CD1c-positive myeloid dendritic cell (primary cell): ENCODE measurements around the gene SGSM2.
A peak's percentile ranks its signal among the peaks of the same experiment; 100 is the strongest.

ENCODE experiments used
- DNase-seq: peaks from one replicate; pipeline ENCODE4 v3.0.0-alpha.2; 2016; ENCODE audit errors: extremely low spot score

Gene SGSM2

GRCh38 chr17:2398182-2398581 is 60.9 kb downstream of the SGSM2 start:
- DNase-seq, result no peak

GRCh38 chr17:2398655-2399571 is 61.6 kb downstream of the SGSM2 start:
- peak; percentile 85 for DNase-seq

- peak; percentile 98 for DNase-seq
These were observed 62.5 kb downstream of the SGSM2 start for GRCh38 chr17:2399572-2400473.

DNA sequence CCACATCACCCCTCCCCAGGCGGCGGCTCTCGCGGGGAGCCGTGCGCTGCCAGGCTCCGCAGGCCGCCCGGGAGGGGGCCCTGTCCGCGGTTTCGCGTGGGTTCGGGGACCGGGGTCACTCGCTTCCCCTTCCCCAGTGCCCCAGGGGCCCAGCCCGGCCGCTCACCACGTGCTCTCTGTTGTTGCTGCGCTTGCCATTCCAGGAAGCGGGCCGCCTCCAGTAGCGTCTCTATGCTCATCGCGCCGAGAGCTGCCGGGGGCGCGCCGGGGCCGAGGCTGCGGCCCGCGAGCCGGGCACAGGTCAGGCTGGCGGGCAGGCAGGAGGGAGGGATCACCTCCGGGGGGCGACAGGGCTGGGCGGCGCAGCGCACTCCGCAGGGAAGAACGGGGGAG is 63.2 kb downstream of the SGSM2 start:
- peak; percentile 92 for DNase-seq

DNA sequence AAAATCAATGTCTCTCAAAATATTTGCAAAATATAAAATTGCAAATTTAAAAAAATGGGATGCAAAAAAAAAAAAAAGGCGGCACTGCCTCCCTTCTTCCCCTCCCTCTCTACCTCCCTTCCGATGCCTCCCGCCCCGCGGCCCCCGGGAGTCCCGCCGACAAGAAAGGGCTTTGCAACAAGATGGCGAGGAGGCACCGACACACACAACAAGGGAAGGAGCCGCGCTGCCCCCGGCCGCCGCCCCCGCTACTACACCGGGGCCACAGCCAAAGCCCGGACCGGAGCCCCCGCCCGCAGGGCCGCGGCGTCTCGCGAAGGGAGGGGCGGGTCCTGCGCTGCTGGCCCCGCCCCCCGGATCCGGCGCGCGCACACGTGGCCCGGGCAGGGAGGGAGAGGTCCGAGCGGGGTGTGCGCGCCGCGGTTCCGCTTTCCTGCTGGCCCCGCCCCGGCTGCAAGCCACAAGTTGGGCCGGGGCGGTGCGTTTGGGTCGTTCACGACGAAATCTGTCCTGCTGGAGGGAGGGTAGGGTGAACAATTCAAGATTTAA is 63.6 kb downstream of the SGSM2 start, which contains the start of gene MNT:
Gene MNT (minus strand): TSS at position 184 of the 549 bp plus-strand sequence. CDS start 348 bp downstream, outside the sequence.
- peak; percentile 98 for DNase-seq

- DNase-seq, result peak; percentile 99
These were observed 64.3 kb downstream of the SGSM2 start for GRCh38 chr17:2401426-2402221.

DNA sequence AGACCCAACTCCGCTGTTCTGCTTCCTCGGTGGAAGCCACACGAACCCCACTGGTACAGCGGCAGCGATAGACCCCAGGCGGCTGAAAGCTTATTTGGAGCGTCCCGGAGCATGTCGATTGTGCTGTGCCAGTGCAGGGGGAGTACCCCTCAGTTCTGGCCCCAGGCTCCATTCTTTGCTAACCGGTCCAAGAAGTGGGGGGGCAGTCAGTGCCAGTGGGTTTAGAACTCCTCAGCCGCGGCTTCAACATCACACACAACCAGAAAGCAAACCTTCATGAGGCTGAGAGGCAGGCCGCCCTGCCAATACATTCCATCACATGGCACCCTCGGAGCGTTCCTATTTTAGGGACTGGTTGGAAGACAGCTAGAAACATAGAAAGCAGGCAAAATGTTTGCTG is 65.2 kb downstream of the SGSM2 start:
- no peak for DNase-seq

DNA sequence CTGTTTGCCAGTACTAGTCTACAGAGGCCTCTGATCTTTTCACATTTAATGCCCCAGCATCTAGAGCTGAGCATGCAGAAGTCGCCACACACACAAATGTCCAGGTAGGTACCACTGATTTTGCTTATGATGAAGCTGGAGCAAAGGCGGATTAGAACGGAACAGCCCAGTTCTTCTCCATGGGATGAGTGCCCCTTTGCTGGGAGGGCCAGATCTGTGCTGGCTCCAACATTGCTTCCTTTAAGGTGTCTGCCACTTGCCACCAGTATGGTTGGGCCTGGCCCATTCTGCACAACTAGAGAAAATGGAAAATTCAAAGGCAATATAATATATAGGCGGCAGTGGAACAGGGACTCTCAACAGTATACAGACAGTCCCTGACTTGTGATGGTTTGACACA is 65.7 kb downstream of the SGSM2 start:
- DNase-seq, result no peak

DNA sequence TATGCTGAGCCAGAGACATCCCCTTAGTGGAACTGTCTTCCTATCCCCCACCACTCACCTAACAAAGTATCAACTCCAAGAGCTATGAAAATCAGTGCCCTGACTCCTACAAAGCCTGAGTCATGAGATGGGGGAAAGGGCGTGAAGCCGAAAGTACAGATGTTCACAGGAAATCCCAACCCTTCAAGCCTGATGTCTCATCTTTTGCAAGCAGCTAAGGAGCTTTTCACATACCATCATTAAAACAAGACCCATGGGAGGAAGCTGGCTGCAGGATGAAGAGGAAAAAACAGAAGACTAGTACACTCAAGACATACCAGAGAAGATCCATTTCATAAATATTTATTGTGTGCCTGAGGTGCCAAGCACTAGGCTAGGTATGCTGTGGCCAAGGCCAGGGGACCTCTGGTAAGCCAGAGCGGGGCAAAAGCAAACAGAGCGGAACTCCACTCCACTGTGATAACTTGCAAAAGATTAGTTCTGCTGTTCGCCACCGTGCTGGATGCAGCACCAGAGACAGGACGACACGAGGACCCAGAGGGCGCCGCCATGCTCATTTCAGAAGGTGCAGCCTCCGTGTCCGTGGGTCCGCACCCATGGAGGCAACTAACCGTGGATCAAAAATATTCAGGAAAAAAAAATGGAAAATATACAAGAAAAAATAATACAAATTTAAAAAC is 68.1 kb downstream of the SGSM2 start:
- DNase-seq, result peak; percentile 72

- peak; percentile 58 for DNase-seq
These were observed 69.1 kb downstream of the SGSM2 start for GRCh38 chr17:2406271-2406902.

DNA sequence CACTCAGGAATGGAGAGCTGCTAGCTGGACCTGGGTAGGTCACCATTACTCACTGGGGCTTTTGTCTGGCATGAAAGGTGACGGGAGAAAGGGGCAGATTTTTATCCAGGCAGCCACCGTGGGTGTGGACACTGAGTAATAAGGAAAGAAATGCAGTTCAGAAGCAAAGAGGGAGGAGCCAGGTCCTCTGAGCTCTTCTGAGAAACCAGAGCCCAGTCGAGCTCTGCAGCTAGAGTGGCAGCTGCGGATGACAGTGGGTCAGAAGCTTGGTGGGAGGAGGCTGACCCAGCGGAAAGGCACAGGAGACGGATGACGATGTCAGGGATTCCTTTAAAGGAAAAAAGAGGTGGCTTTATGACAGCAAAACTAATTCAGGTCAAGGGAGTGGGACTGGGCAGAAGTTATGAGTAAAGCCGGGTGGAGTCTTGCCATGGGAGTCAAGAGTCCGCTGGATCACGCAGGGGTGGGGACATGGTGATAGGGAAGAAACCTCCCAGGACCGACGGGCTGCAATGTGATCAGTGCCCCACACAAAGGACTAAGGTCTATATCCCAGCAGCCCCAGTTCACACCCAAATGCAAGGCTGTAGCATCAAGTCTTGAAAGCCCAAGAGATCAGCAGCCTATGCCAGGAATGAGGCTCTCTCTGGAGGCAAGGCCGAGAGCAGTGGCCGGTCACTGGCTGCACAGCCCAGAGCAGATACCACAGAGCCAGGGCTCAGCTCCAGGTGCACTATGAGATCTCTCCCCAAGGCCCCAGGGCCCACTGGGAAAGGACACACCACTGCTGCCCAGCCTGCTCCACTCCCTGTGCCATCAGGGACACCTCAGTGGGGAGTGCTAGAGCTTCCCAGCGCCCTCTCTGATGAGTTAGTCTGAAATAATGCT is 69.8 kb downstream of the SGSM2 start:
- peak; percentile 94 for DNase-seq

GRCh38 chr17:2410951-2411350 is 73.7 kb downstream of the SGSM2 start:
- DNase-seq, result no peak

DNA sequence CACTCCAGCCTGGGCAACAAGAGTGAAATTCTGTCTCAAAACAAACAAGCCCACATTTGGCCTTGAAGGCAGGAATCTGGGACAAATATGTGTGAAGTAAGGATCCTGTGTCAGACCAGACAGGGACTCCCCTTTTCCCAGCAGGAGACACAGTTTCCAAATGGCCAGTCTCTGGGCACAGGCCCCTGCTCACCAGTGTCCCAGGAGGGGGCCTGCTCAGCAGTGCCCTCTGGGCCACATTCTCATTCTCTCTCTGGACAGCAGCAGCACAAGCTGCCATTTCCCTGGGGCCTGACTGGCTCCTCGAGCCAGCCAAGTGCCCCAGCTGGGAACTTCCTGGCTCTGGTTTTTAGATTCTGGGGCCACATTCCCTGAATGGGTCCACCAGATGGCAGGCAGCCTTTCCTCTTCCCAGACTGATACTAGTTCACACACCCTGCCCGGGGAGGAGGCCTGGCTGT is 75.3 kb downstream of the SGSM2 start:
- no peak for DNase-seq

DNA sequence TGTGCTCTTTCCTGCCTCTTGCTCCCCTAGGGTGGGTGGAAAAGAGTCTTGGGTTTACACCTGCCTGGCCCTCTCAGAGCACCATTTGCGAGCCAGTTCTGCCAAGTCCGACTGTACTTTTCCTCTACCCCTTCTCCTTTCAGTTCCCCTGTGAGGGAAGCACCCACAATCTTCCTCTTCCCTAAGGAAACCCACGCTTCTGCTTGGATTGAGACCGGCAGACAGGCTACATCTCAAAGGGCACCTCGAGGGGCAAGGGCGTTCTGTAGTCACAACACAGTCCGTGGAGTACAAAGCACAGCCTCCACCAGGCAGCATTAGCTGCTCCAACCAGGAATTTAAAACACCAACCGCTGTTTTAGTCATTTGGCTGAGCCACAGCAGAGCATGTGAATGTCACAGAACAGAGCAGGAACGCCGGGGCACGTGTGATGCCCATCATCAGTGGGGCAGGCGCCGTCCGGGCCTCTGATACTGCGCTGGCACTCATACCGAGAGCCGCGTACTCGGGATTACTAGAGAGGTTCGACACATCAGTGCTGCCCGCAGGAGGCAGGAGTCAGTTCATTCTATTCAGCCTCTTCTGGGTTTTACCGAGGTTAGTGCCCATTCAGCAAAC is 77.3 kb downstream of the SGSM2 start:
- DNase-seq, result peak; percentile 77

DNA sequence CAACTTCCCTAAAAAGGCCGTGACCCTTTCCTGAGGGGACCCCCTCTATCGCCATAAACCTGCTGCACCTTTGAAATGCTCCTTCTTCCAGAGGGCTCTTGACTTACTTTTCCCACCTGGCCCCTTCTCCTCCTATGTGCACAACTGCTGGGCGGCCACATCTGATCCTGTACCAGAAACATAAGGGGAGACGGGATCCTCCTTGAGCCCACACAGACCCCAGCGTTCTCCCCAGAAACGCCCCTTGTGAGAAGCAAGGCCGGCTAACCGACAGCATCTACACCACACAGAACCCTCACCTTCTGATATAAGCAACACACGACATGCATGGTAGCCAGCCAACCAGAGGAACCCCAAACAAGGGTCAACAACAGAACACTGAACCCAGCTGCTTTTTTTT is 77.8 kb downstream of the SGSM2 start:
- DNase-seq, result no peak

DNA sequence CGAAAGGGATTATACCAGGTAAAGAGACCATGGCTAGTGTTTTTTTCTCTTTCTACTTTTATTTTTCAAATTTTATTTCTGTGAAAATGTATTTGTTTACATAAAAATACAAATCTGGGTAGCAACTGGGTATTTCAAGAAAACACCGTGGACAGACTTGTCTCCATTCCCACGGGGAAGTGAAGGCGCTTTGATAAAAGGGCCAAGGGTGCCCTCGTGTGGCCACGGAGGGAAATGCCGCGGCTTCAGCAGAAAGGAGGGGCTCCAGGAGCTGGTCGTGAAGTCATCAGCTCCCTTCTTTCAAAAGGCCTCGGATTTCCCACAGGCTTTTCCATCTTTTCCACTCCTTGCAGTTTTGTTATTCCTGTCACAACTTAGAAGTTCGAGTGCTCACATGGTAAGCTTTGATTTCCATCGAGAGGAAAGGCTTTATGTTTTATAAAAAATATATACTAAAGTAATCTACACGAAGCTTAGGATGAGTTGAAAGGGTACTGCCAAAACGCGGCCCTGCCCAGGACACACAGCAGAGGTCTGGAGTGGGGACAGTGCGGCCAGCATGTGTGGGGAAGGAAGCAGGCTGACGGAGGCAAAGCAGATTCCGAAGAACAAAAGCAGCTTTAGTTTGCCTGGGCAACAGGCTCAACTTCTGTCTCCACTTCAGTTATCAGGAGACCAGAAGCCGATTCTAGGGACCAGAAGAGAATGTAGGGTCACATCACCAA is 78.9 kb downstream of the SGSM2 start:
- peak; percentile 94 for DNase-seq

- DNase-seq, result no peak
These were observed 81.3 kb downstream of the SGSM2 start for GRCh38 chr17:2418572-2418971.

- DNase-seq, result no peak
These were observed 82.2 kb downstream of the SGSM2 start for GRCh38 chr17:2419486-2419885.
